ENCODE results near the gene VAT1L. TPM values are rescaled to one million over a fixed set of nuclear protein-coding genes. Genes with fewer than 3 reads are reported as not detected.

Gene VAT1L
- total RNA-seq, 1 donor from 2014 or later: 4.8 TPM

- no peak overlapping the region for H3K27ac Mint-ChIP-seq (ENCODE audit: unreplicated experiment)
- DNase-seq (ENCODE audit: low read depth, low spot score): no peak
- H3K4me1 Mint-ChIP-seq: peaks cover 24% of the 10 kb centered on the region
- no peak for TF ChIP-seq CTCF (conservative IDR thresholded peaks at IDR 0.05)
- H3K27me3 Mint-ChIP-seq (ENCODE audit: low read depth): peaks cover 31% of the 10 kb centered on the region
- peaks cover 10% of the 10 kb centered on the region for H3K9me3 Mint-ChIP-seq
- H3K36me3 Mint-ChIP-seq (ENCODE audit: low read depth): no peaks in the 10 kb centered on the region
- no peak overlapping the region for H3K4me3 Mint-ChIP-seq
These were observed 173.4 kb downstream of the VAT1L start for GRCh38 chr16:77961814-77962213.

- H3K4me1 Mint-ChIP-seq: peaks cover 32% of the 10 kb centered on the region
- H3K4me3 Mint-ChIP-seq: no peak overlapping the region
- TF ChIP-seq CTCF (conservative IDR thresholded peaks at IDR 0.05): no peak
- DNase-seq (ENCODE audit: low read depth, low spot score): no peak
- H3K9me3 Mint-ChIP-seq: peaks cover 10% of the 10 kb centered on the region
- H3K27me3 Mint-ChIP-seq (ENCODE audit: low read depth): peaks cover 35% of the 10 kb centered on the region
- no peaks in the 10 kb centered on the region for H3K36me3 Mint-ChIP-seq (ENCODE audit: low read depth)
- H3K27ac Mint-ChIP-seq (ENCODE audit: unreplicated experiment): no peak overlapping the region
These were observed 174.3 kb downstream of the VAT1L start for GRCh38 chr16:77962689-77963088.

- no peak overlapping the region for H3K27ac Mint-ChIP-seq (ENCODE audit: unreplicated experiment)
- H3K36me3 Mint-ChIP-seq (ENCODE audit: low read depth): no peaks in the 10 kb centered on the region
- no peak for DNase-seq (ENCODE audit: low read depth, low spot score)
- H3K4me1 Mint-ChIP-seq: peaks cover 39% of the 10 kb centered on the region
- peaks cover 33% of the 10 kb centered on the region for H3K27me3 Mint-ChIP-seq (ENCODE audit: low read depth)
- no peak for TF ChIP-seq CTCF (conservative IDR thresholded peaks at IDR 0.05)
- no peak overlapping the region for H3K4me3 Mint-ChIP-seq
- H3K9me3 Mint-ChIP-seq: peaks cover 7% of the 10 kb centered on the region
These were observed 175.1 kb downstream of the VAT1L start for GRCh38 chr16:77963185-77964044.

- peaks cover 2% of the 10 kb centered on the region for H3K9me3 Mint-ChIP-seq
- no peak overlapping the region for H3K27ac Mint-ChIP-seq (ENCODE audit: unreplicated experiment)
- peaks cover 39% of the 10 kb centered on the region for H3K4me1 Mint-ChIP-seq
- DNase-seq (ENCODE audit: low read depth, low spot score): no peak
- peaks cover 33% of the 10 kb centered on the region for H3K27me3 Mint-ChIP-seq (ENCODE audit: low read depth)
- H3K36me3 Mint-ChIP-seq (ENCODE audit: low read depth): no peaks in the 10 kb centered on the region
- H3K4me3 Mint-ChIP-seq: no peak overlapping the region
- no peak for TF ChIP-seq CTCF (conservative IDR thresholded peaks at IDR 0.05)
These were observed 177.0 kb downstream of the VAT1L start for GRCh38 chr16:77965346-77965745.

GRCh38 chr16:77967054-77967904, 178.9 kb downstream of the VAT1L start:
- no peak overlapping the region for H3K4me3 Mint-ChIP-seq

More at GRCh38 chr16:77967054-77967904, 178.9 kb downstream of the VAT1L start:
- no peak for TF ChIP-seq CTCF (conservative IDR thresholded peaks at IDR 0.05)
- H3K4me1 Mint-ChIP-seq: peaks cover 39% of the 10 kb centered on the region
- no peak for DNase-seq (ENCODE audit: low read depth, low spot score)
- H3K9me3 Mint-ChIP-seq: no peaks in the 10 kb centered on the region
- H3K27ac Mint-ChIP-seq (ENCODE audit: unreplicated experiment): peak overlapping the region; percentile 43
- no peaks in the 10 kb centered on the region for H3K36me3 Mint-ChIP-seq (ENCODE audit: low read depth)
- H3K27me3 Mint-ChIP-seq (ENCODE audit: low read depth): peaks cover 30% of the 10 kb centered on the region

Data from neural crest cell (in vitro differentiated cells).